Fibroblast of pulmonary artery (primary cell): ENCODE data around the gene ADAMTS9.
A peak's percentile ranks its signal among the peaks of the same experiment; 100 is the strongest.

Experiments used
- DNase-seq: peaks from one replicate; pipeline ENCODE4 v3.0.0-alpha.2; 2010; ENCODE audit warnings: low read depth
- H3K4me3 ChIP-seq: replicated peaks from 2 replicates; pipeline ENCODE4 v1.5.1; 2011; ENCODE audit warnings: low read depth, mild to moderate bottlenecking, control low read depth, low read length, moderate library complexity
- CTCF ChIP-seq: IDR thresholded peaks from 2 replicates; pipeline ENCODE4 v1.5.1; 2011; ENCODE audit warnings: mild to moderate bottlenecking, control low read depth, low read length, inconsistent platforms; ENCODE audit errors: missing control alignments

Gene ADAMTS9

GRCh38 chr3:64475037-64475436 is 212.8 kb downstream of the ADAMTS9 start:
- H3K4me3 ChIP-seq = no peak overlapping the region
- no peak for DNase-seq
- peak; percentile 27 for TF ChIP-seq CTCF

- no peak overlapping the region for H3K4me3 ChIP-seq
- no peak for DNase-seq
- no peak for TF ChIP-seq CTCF
Measured at GRCh38 chr3:64473466-64473865, 214.3 kb downstream of the ADAMTS9 start.

GRCh38 chr3:64470436-64470835 is 217.4 kb downstream of the ADAMTS9 start:
- no peak for DNase-seq
- H3K4me3 ChIP-seq = no peak overlapping the region
- no peak for TF ChIP-seq CTCF

- DNase-seq = no peak
- no peak overlapping the region for H3K4me3 ChIP-seq
- no peak for TF ChIP-seq CTCF
Measured at GRCh38 chr3:64467255-64467944, 220.4 kb downstream of the ADAMTS9 start.
